ENCODE data around the gene STAC3. TPM values are rescaled to one million over a fixed set of nuclear protein-coding genes. Genes with fewer than 3 reads are reported as not detected.

Gene STAC3
- total RNA-seq, 1 experiment from 2014 or later, result 2.5 TPM

DNA sequence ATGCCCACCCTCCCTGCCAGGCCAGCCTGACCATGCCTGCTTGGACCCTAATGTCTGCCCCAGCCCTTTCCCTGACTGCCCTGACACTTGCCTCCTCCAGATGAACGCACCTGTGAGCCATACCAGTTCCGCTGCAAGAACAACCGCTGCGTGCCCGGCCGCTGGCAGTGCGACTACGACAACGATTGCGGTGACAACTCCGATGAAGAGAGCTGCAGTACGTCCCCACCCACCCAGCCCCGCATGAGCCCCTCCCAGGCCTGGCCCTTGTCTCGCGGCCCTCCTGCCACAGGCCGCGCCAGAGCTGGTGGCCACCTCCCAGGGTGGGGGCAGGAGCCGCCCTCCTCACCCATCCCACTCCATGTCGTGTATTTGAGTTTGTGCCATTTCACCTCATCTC, 48.7 kb downstream of the STAC3 start:
- BruUV-seq (replicated peaks), result no TSS peak
- TF ChIP-seq, protein P1, sequence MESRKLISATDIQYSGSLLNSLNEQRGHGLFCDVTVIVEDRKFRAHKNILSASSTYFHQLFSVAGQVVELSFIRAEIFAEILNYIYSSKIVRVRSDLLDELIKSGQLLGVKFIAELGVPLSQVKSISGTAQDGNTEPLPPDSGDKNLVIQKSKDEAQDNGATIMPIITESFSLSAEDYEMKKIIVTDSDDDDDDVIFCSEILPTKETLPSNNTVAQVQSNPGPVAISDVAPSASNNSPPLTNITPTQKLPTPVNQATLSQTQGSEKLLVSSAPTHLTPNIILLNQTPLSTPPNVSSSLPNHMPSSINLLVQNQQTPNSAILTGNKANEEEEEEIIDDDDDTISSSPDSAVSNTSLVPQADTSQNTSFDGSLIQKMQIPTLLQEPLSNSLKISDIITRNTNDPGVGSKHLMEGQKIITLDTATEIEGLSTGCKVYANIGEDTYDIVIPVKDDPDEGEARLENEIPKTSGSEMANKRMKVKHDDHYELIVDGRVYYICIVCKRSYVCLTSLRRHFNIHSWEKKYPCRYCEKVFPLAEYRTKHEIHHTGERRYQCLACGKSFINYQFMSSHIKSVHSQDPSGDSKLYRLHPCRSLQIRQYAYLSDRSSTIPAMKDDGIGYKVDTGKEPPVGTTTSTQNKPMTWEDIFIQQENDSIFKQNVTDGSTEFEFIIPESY (IDR thresholded peaks at IDR 0.05; ENCODE audit: extremely low read depth, insufficient replicate concordance, low read length), result no peak
- TF ChIP-seq EGR1 (IDR thresholded peaks at IDR 0.05; ENCODE audit: low read depth) (no peak), YY1 (IDR thresholded peaks at IDR 0.05; ENCODE audit: extremely low read depth, insufficient replicate concordance, low read depth, low read length) (no peak), EZH2 (IDR thresholded peaks at IDR 0.05) (no peak)

DNA sequence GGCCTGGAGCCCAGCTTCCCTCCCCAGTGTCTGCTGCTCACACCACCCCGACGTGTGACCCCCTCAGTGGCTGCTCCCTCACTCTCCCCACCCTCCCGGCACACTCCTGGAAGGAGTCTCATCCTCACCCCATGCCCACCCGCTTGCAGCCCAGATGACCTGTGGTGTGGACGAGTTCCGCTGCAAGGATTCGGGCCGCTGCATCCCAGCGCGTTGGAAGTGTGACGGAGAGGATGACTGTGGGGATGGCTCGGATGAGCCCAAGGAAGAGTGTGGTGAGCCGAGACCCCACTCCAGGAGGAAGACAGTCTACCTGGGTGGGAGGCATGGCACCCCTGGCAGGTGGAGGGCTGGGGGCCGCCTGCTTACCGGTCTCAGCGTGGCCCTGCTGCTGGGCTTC, 49.4 kb downstream of the STAC3 start:
- Histone ChIP-seq H3K4me3 (replicated peaks in 1 of 2; ENCODE audit: low read depth in 1 of 2, low read length in 2 of 2) (no peak overlapping the region), H3K9ac (ENCODE audit: low read length) (no peak overlapping the region), H3K4me1 (ENCODE audit: control insufficient read depth in 1 of 2, insufficient read depth in 2 of 2, low read length in 2 of 2) (no peaks in the 10 kb centered on the region), H3K4me2 (ENCODE audit: low read length) (no peak overlapping the region), H3K27me3 (ENCODE audit: insufficient read depth, low read length) (no peaks in the 10 kb centered on the region), H3K79me2 (ENCODE audit: insufficient read depth, low read length) (no peaks in the 10 kb centered on the region), H3K9me3 (ENCODE audit: control insufficient read depth in 1 of 2, insufficient read depth in 1 of 2, low read depth in 1 of 2, low read length in 2 of 2) (no peaks in the 10 kb centered on the region), H3K27ac (ENCODE audit: low read depth, low read length) (no peak overlapping the region), H4K20me1 (ENCODE audit: insufficient read depth) (no peaks in the 10 kb centered on the region), H2AFZ (ENCODE audit: low read depth, low read length, poor library complexity, severe bottlenecking) (no peak overlapping the region), H3K9me2 (ENCODE audit: insufficient read depth) (no peaks in the 10 kb centered on the region), H3K36me3 (ENCODE audit: control insufficient read depth in 1 of 2, insufficient read depth in 2 of 2, low read length in 2 of 2) (no peaks in the 10 kb centered on the region; a peak in 1 of 4 replicates)
- DNase-seq (ENCODE audit: low read depth, low spot score) (no peak), ATAC-seq (no peak)
- intact Hi-C loops (cut with micrococcal nuclease), result no loop called here
- POLR2A ChIA-PET, result no interaction called here
- RAD21 ChIA-PET (ENCODE audit: low non-redundant PET in 1 of 2, low total read pairs in 2 of 2, uncharacterized antibody in 2 of 2, unreplicated experiment in 2 of 2), result no interaction called here
- CTCF ChIA-PET, result no interaction called here
- BruUV-seq (replicated peaks), result no TSS peak
- no peak for TF ChIP-seq CBX3 (IDR thresholded peaks at IDR 0.05; ENCODE audit: low read depth)
- no peak for TF ChIP-seq TCF7L2 (IDR thresholded peaks at IDR 0.05; ENCODE audit: borderline replicate concordance, extremely low read depth, insufficient read depth, insufficient read length)
- no peak for TF ChIP-seq FOSL1 (IDR thresholded peaks at IDR 0.05; ENCODE audit: low read depth)
- TF ChIP-seq CEBPB (IDR thresholded peaks at IDR 0.05; ENCODE audit: low read depth), result no peak
- no peak for TF ChIP-seq JUND (IDR thresholded peaks at IDR 0.05)
- no peak for TF ChIP-seq POLR2AphosphoS5 (IDR thresholded peaks at IDR 0.05; ENCODE audit: low read depth, low read length)
- no peak for TF ChIP-seq ZNF274 (IDR thresholded peaks at IDR 0.05; ENCODE audit: low read depth, low read length)
- no peak for TF ChIP-seq POLR2A (IDR thresholded peaks at IDR 0.05; ENCODE audit: borderline replicate concordance, extremely low read depth, insufficient read depth, insufficient read length)
- TF ChIP-seq RAD21 (IDR thresholded peaks at IDR 0.05; ENCODE audit: low read depth), result no peak
- TF ChIP-seq, protein P2, sequence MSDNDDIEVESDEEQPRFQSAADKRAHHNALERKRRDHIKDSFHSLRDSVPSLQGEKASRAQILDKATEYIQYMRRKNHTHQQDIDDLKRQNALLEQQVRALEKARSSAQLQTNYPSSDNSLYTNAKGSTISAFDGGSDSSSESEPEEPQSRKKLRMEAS (IDR thresholded peaks at IDR 0.05), result no peak
- TF ChIP-seq SP1 (IDR thresholded peaks at IDR 0.05; ENCODE audit: low read depth), result no peak
- TF ChIP-seq SIN3A (IDR thresholded peaks at IDR 0.05; ENCODE audit: low read depth), result no peak
- TF ChIP-seq ELF1 (IDR thresholded peaks at IDR 0.05; ENCODE audit: borderline replicate concordance, low read depth), result no peak
- TF ChIP-seq ZFX (IDR thresholded peaks at IDR 0.05), result no peak
- TF ChIP-seq YY1 (IDR thresholded peaks at IDR 0.05; ENCODE audit: extremely low read depth, insufficient replicate concordance, low read depth, low read length), result no peak
- no peak for TF ChIP-seq EZH2phosphoT487 (IDR thresholded peaks at IDR 0.05; ENCODE audit: borderline replicate concordance)
- TF ChIP-seq, protein P1 (IDR thresholded peaks at IDR 0.05; ENCODE audit: extremely low read depth, insufficient replicate concordance, low read length), result no peak

More for the DNA sequence above, 48.7 kb downstream of the STAC3 start:
- Histone ChIP-seq H3K27ac (ENCODE audit: low read depth, low read length) (no peak overlapping the region), H3K4me3 (replicated peaks in 1 of 2; ENCODE audit: low read depth in 1 of 2, low read length in 2 of 2) (no peak overlapping the region), H3K9ac (ENCODE audit: low read length) (no peak overlapping the region), H3K9me3 (ENCODE audit: control insufficient read depth in 1 of 2, insufficient read depth in 1 of 2, low read depth in 1 of 2, low read length in 2 of 2) (no peaks in the 10 kb centered on the region), H2AFZ (ENCODE audit: low read depth, low read length, poor library complexity, severe bottlenecking) (no peak overlapping the region), H3K4me1 (ENCODE audit: control insufficient read depth in 1 of 2, insufficient read depth in 2 of 2, low read length in 2 of 2) (no peaks in the 10 kb centered on the region), H3K27me3 (ENCODE audit: insufficient read depth, low read length) (no peaks in the 10 kb centered on the region), H3K4me2 (ENCODE audit: low read length) (no peak overlapping the region), H4K20me1 (ENCODE audit: insufficient read depth) (no peaks in the 10 kb centered on the region), H3K36me3 (ENCODE audit: control insufficient read depth in 1 of 2, insufficient read depth in 2 of 2, low read length in 2 of 2) (no peaks in the 10 kb centered on the region; a peak in 1 of 4 replicates), H3K9me2 (ENCODE audit: insufficient read depth) (no peaks in the 10 kb centered on the region), H3K79me2 (ENCODE audit: insufficient read depth, low read length) (no peaks in the 10 kb centered on the region)
- DNase-seq (ENCODE audit: low read depth, low spot score), result no peak
- ChIA-PET RAD21 (ENCODE audit: low non-redundant PET in 1 of 2, low total read pairs in 2 of 2, uncharacterized antibody in 2 of 2, unreplicated experiment in 2 of 2) (no interaction called here), CTCF (no interaction called here), POLR2A (no interaction called here)
- no peak for ATAC-seq
- intact Hi-C loops (cut with micrococcal nuclease), result no loop called here
